HL-60 (cell line): ENCODE data around the gene KCNK5.

Source experiments
- DNase-seq, 2 experiments: peaks; one replicate each; pipeline ENCODE4 v3.0.0-alpha.2; 2010 to 2020; ENCODE audit warnings: low read depth in 1 of 2, low spot score in 1 of 2
- H3K27ac ChIP-seq: fragments of 250-450 bp; sonication (Bioruptor Pico); replicated peaks from 2 replicates; pipeline ENCODE4 v1.5.1; 2020; ENCODE audit warnings: mild to moderate bottlenecking, moderate library complexity
- H3K27me3 ChIP-seq: fragments of 250-450 bp; sonication (Bioruptor Pico); 2 replicates; pipeline ENCODE4 v1.5.1; 2021; ENCODE audit warnings: mild to moderate bottlenecking, moderate library complexity; ENCODE audit not compliant: insufficient read depth, poor library complexity, severe bottlenecking
- H3K4me3 ChIP-seq: replicated peaks from 2 replicates; pipeline ENCODE4 v1.5.1; 2011; ENCODE audit warnings: mild to moderate bottlenecking, control low read depth, low read length; ENCODE audit not compliant: insufficient read depth
- CTCF ChIP-seq: IDR thresholded peaks from one replicate; pipeline ENCODE4 v1.5.1; 2011; ENCODE audit warnings: low read length, control low read depth, inconsistent platforms; ENCODE audit not compliant: insufficient read depth
- GABPA ChIP-seq: IDR thresholded peaks from 2 replicates; pipeline ENCODE4 v1.6.1; 2012; ENCODE audit warnings: low read depth
- POLR2AphosphoS5 ChIP-seq: IDR thresholded peaks from 2 replicates; pipeline ENCODE4 v1.6.1; 2012; ENCODE audit warnings: low read depth
- REST ChIP-seq: IDR thresholded peaks from 2 replicates; pipeline ENCODE4 v1.6.1; 2012; ENCODE audit warnings: low read depth; ENCODE audit not compliant: insufficient replicate concordance
- SPI1 ChIP-seq: IDR thresholded peaks from 2 replicates; pipeline ENCODE4 v1.6.1; 2012; ENCODE audit warnings: low read depth, mild to moderate bottlenecking, borderline replicate concordance

The KCNK5 gene

GRCh38 chr6:39197922-39198500 lies 31.3 kb downstream of the KCNK5 start:
- no peaks in the 10 kb centered on the region for H3K27me3 ChIP-seq
- TF ChIP-seq POLR2AphosphoS5 (no peak), GABPA (no peak), REST (no peak), SPI1 (no peak)
- DNase-seq: no peak

GRCh38 chr6:39197521-39197920 lies 31.8 kb downstream of the KCNK5 start:
- no peak overlapping the region for H3K27ac ChIP-seq
- no peak overlapping the region for H3K4me3 ChIP-seq
- peak in 1 of 2 experiments; percentile 61 for DNase-seq
- H3K27me3 ChIP-seq: no peaks in the 10 kb centered on the region
- no peak for TF ChIP-seq POLR2AphosphoS5
- TF ChIP-seq GABPA: no peak
- TF ChIP-seq SPI1: peak; percentile 82; the same call in 1 of the 2 replicates
- no peak for TF ChIP-seq CTCF
- no peak for TF ChIP-seq REST

More at GRCh38 chr6:39197922-39198500, 31.3 kb downstream of the KCNK5 start:
- Histone ChIP-seq H3K27ac (no peak overlapping the region), H3K4me3 (no peak overlapping the region)

GRCh38 chr6:39196673-39197091 lies 32.6 kb downstream of the KCNK5 start:
- TF ChIP-seq POLR2AphosphoS5: no peak
- no peak for TF ChIP-seq SPI1
- no peak for TF ChIP-seq CTCF
- no peak for TF ChIP-seq GABPA
- no peak for TF ChIP-seq REST
- no peak overlapping the region for H3K4me3 ChIP-seq
- no peaks in the 10 kb centered on the region for H3K27me3 ChIP-seq
- DNase-seq: no peak
- no peak overlapping the region for H3K27ac ChIP-seq
